ENCODE results near the gene FBN1.

Gene FBN1

GRCh38 chr15:48653913-48654670 lies 8.6 kb upstream of the FBN1 start (continued):
- no peak for TF ChIP-seq ZNF311 (tag by site-specific recombination; IDR thresholded peaks at IDR 0.05; ENCODE audit: borderline replicate concordance)
- no peak for TF ChIP-seq GLI2 (tag by site-specific recombination; IDR thresholded peaks at IDR 0.05; ENCODE audit: borderline replicate concordance, low read depth)
- TF ChIP-seq ZNF544 (tag by site-specific recombination; IDR thresholded peaks at IDR 0.05) = no peak
- TF ChIP-seq ZFHX2 (tag by site-specific recombination; conservative IDR thresholded peaks at IDR 0.05) = no peak
- TF ChIP-seq ZNF837 (tag by site-specific recombination; IDR thresholded peaks at IDR 0.05) = no peak
- TF ChIP-seq ZNF654 (tag by site-specific recombination; IDR thresholded peaks at IDR 0.05; ENCODE audit: low read depth) = no peak
- TF ChIP-seq ZNF239 (tag by site-specific recombination; IDR thresholded peaks at IDR 0.05) = no peak
- no peak for TF ChIP-seq INSM2 (tag by site-specific recombination; IDR thresholded peaks at IDR 0.05)
- no peak for TF ChIP-seq ZEB2 (tag by site-specific recombination; IDR thresholded peaks at IDR 0.05)
- no peak for TF ChIP-seq FEZF1 (tag by site-specific recombination; IDR thresholded peaks at IDR 0.05)

- ChIA-PET CTCF (no interaction called here), POLR2A (no interaction called here)
- Histone ChIP-seq H3K27ac (ENCODE audit: extremely low read depth, low read depth, low read length) (no peak overlapping the region), H3K4me3 (ENCODE audit: low read depth, low read length) (no peak overlapping the region), H3K9me3 (ENCODE audit: control insufficient read depth, insufficient read depth, low read depth, low read length) (no peaks in the 10 kb centered on the region), H3K36me3 (ENCODE audit: control insufficient read depth in 2 of 2, insufficient read depth in 1 of 2, low read length in 2 of 2) (no peaks in the 10 kb centered on the region), H3K4me1 (ENCODE audit: control insufficient read depth, insufficient read depth, low read length) (no peaks in the 10 kb centered on the region)
- TF ChIP-seq ZSCAN30 (tag by site-specific recombination; IDR thresholded peaks at IDR 0.05) (no peak), PRDM2 (tag by site-specific recombination; IDR thresholded peaks at IDR 0.05; ENCODE audit: borderline replicate concordance) (no peak), ZNF843 (tag by site-specific recombination; IDR thresholded peaks at IDR 0.05) (no peak), ZFP69B (tag by site-specific recombination; IDR thresholded peaks at IDR 0.05) (no peak), INSM2 (tag by site-specific recombination; IDR thresholded peaks at IDR 0.05) (no peak), ZNF654 (tag by site-specific recombination; IDR thresholded peaks at IDR 0.05; ENCODE audit: low read depth) (no peak), ZNF169 (tag by site-specific recombination; IDR thresholded peaks at IDR 0.05) (no peak), KLF17 (tag by site-specific recombination; IDR thresholded peaks at IDR 0.05) (no peak), ZNF555 (tag by site-specific recombination; conservative IDR thresholded peaks at IDR 0.05) (no peak), GFI1B (tag by site-specific recombination; IDR thresholded peaks at IDR 0.05) (no peak), SCRT1 (tag by site-specific recombination; IDR thresholded peaks at IDR 0.05; ENCODE audit: borderline replicate concordance) (no peak)
Measured at GRCh38 chr15:48653216-48653615, 7.7 kb upstream of the FBN1 start.

Data from HEK293 (cell line).